DOHH2 (cell line): Measurements from ENCODE around the gene ADAP1.
"Not testable (repeated sequence)": the region's sequence is repeated elsewhere in the genome, so short reads cannot be mapped to it uniquely, and the experiment has no call there.

Source experiments
- H3F3A ChIP-seq: fragments of 200-600 bp; sonication (generic), shearing (Covaris generic); 2 replicates; pipeline ENCODE4 v1.6.0; 2016; ENCODE audit warnings: antibody characterized with exemption, mild to moderate bottlenecking; ENCODE audit not compliant: control insufficient read depth, insufficient read depth
- H3K27ac ChIP-seq: fragments of 200-600 bp; sonication (generic); 2 replicates; pipeline ENCODE4 v1.5.1; 2014; ENCODE audit warnings: low read depth, mild to moderate bottlenecking, low read length, moderate library complexity
- H3K27me3 ChIP-seq: fragments of 200-600 bp; sonication (generic); 2 replicates; pipeline ENCODE4 v1.6.1; 2014; ENCODE audit warnings: mild to moderate bottlenecking, low read length, mixed read lengths; ENCODE audit not compliant: control insufficient read depth
- H3K36me3 ChIP-seq: fragments of 200-600 bp; sonication (generic); 2 replicates; pipeline ENCODE4 v1.6.1; 2014; ENCODE audit warnings: mild to moderate bottlenecking, low read length, moderate library complexity, mixed read lengths; ENCODE audit not compliant: control insufficient read depth
- H3K4me1 ChIP-seq: fragments of 200-600 bp; sonication (generic); 2 replicates; pipeline ENCODE4 v1.6.1; 2014; ENCODE audit warnings: mild to moderate bottlenecking, low read length, mixed read lengths; ENCODE audit not compliant: control insufficient read depth
- H3K4me2 ChIP-seq: fragments of 200-600 bp; sonication (generic); 2 replicates; pipeline ENCODE4 v1.6.0; 2014; ENCODE audit warnings: mild to moderate bottlenecking, low read length, moderate library complexity
- H3K4me3 ChIP-seq: fragments of 200-600 bp; sonication (generic); 2 replicates; pipeline ENCODE4 v1.5.1; 2014; ENCODE audit warnings: mild to moderate bottlenecking, low read length, mixed read lengths
- H3K79me2 ChIP-seq: fragments of 200-600 bp; sonication (generic); 2 replicates; pipeline ENCODE4 v1.6.1; 2014; ENCODE audit warnings: mild to moderate bottlenecking, low read length, mixed read lengths; ENCODE audit not compliant: control insufficient read depth
- H3K9me2 ChIP-seq: fragments of 200-600 bp; sonication (generic); replicated peaks from 2 replicates; pipeline ENCODE4 v1.6.1; 2014; ENCODE audit warnings: mild to moderate bottlenecking, low read length, mixed read lengths; ENCODE audit not compliant: control insufficient read depth
- H3K9me3 ChIP-seq: fragments of 200-600 bp; sonication (generic); 2 replicates; pipeline ENCODE4 v1.6.1; 2014; ENCODE audit warnings: antibody characterized with exemption, low read length, mixed read lengths; ENCODE audit not compliant: control insufficient read depth, insufficient read depth
- H4K20me1 ChIP-seq: fragments of 200-600 bp; sonication (generic); 2 replicates; pipeline ENCODE4 v1.6.0; 2014; ENCODE audit warnings: low read depth, mild to moderate bottlenecking, antibody characterized with exemption, low read length, moderate library complexity; ENCODE audit not compliant: control insufficient read depth, insufficient read depth
- CTCF ChIP-seq: fragments of 200-600 bp; sonication (generic); IDR thresholded peaks from one replicate; pipeline ENCODE4 v1.5.1; 2014; ENCODE audit warnings: antibody characterized with exemption, mild to moderate bottlenecking, low read depth, low read length; ENCODE audit not compliant: poor library complexity, severe bottlenecking
- EZH2phosphoT487 ChIP-seq: fragments of 200-600 bp; sonication (generic); IDR thresholded peaks from 2 replicates; pipeline ENCODE4 v1.6.1; 2017; ENCODE audit warnings: borderline replicate concordance, mild to moderate bottlenecking, antibody characterized with exemption, low read length, moderate library complexity, mixed read lengths

ADAP1 gene

DNA sequence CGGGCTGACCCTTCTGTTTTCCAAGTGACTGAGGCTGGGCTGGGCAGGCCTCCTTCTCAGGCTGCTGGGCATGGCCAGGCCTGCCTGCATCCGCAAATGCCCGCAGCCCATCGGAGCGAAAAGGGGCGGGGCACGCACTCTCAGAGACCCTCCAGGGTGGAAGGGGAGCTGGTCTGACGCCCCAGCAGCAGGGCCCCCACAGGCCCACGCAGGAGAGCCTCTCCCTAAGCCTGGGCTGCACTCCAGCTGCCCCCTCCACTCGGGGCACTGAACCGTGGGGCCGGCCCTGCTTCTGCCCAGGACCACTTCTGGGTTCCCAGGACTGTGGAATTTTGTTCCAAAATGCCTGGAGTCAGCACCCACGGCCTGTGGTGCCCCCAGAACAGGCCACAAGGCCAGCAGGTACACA, 9.3 kb downstream of the ADAP1 start:
- Histone ChIP-seq H3K9me2 (no peaks in the 10 kb centered on the region), H4K20me1 (no peaks in the 10 kb centered on the region), H3K27me3 (peaks cover 19% of the 10 kb centered on the region), H3K4me1 (peaks cover 9% of the 10 kb centered on the region; the same call in 1 of the 2 replicates), H3K79me2 (no peaks in the 10 kb centered on the region), H3F3A (peaks cover 4% of the 10 kb centered on the region), H3K4me3 (no peak overlapping the region), H3K36me3 (no peaks in the 10 kb centered on the region), H3K27ac (no peak overlapping the region), H3K4me2 (no peak overlapping the region), H3K9me3 (peaks cover 9% of the 10 kb centered on the region)
- TF ChIP-seq CTCF (no peak), EZH2phosphoT487 (no peak)

- Histone ChIP-seq H3F3A (peaks cover 4% of the 10 kb centered on the region), H3K9me2 (no peaks in the 10 kb centered on the region), H4K20me1 (no peaks in the 10 kb centered on the region), H3K79me2 (no peaks in the 10 kb centered on the region), H3K4me3 (no peak overlapping the region), H3K9me3 (peaks cover 13% of the 10 kb centered on the region), H3K4me2 (no peak overlapping the region), H3K4me1 (peaks cover 7% of the 10 kb centered on the region; the same call in 1 of the 2 replicates), H3K36me3 (no peaks in the 10 kb centered on the region), H3K27ac (no peak overlapping the region), H3K27me3 (peaks cover 20% of the 10 kb centered on the region)
- TF ChIP-seq EZH2phosphoT487 (no peak), CTCF (no peak)
Observed at GRCh38 chr7:944744-945143, 9.7 kb downstream of the ADAP1 start.

GRCh38 chr7:943793-944192, 10.7 kb downstream of the ADAP1 start:
- not testable (repeated sequence) for H3K36me3 ChIP-seq, H3K4me3 ChIP-seq, H4K20me1 ChIP-seq, H3K4me1 ChIP-seq, H3K4me2 ChIP-seq, H3K9me2 ChIP-seq, H3K27ac ChIP-seq, H3K79me2 ChIP-seq, H3F3A ChIP-seq
- Histone ChIP-seq H3K27me3 (peaks cover 14% of the 10 kb centered on the region), H3K9me3 (peaks cover 15% of the 10 kb centered on the region)

GRCh38 chr7:940599-941408, 13.7 kb downstream of the ADAP1 start:
- H3K4me3 ChIP-seq = no peak overlapping the region
- no peaks in the 10 kb centered on the region for H3K9me2 ChIP-seq
- peaks cover 20% of the 10 kb centered on the region for H3K27me3 ChIP-seq
- H3F3A ChIP-seq = peaks cover 4% of the 10 kb centered on the region
- no peaks in the 10 kb centered on the region for H3K79me2 ChIP-seq
- H4K20me1 ChIP-seq = no peaks in the 10 kb centered on the region
- H3K36me3 ChIP-seq = no peaks in the 10 kb centered on the region
- 0 out of 2 replicates have a peak, but pooled peaks cover 2% of the 10 kb centered on the region for H3K4me1 ChIP-seq
- TF ChIP-seq CTCF = no peak
- no peak for TF ChIP-seq EZH2phosphoT487
- peaks cover 15% of the 10 kb centered on the region for H3K9me3 ChIP-seq
- no peak overlapping the region for H3K27ac ChIP-seq
- no peak overlapping the region for H3K4me2 ChIP-seq
